Type B pancreatic cell (in vitro differentiated cells): ENCODE measurements around the gene NCK1. TPM values are rescaled to one million over a fixed set of nuclear protein-coding genes. Genes with fewer than 3 reads are reported as not detected.

Source experiments
- DNase-seq: peaks from one replicate; pipeline ENCODE4 v3.0.0; 2021; ENCODE audit warnings: mixed read lengths; ENCODE audit not compliant: unreplicated experiment; ENCODE audit errors: extremely low spot score
- H3K27ac Mint-ChIP-seq: 2 replicates; pipeline ENCODE4 v1.8.0; 2021; ENCODE audit warnings: mild to moderate bottlenecking, mixed read lengths
- H3K27me3 Mint-ChIP-seq: 2 replicates; pipeline ENCODE4 v1.8.0; 2021; ENCODE audit warnings: mixed read lengths
- H3K36me3 Mint-ChIP-seq: 2 replicates; pipeline ENCODE4 v1.8.0; 2021; ENCODE audit warnings: mixed read lengths
- H3K4me1 Mint-ChIP-seq: one replicate; pipeline ENCODE4 v1.8.0; 2021; ENCODE audit warnings: mixed read lengths; ENCODE audit not compliant: unreplicated experiment
- H3K4me3 Mint-ChIP-seq: 2 replicates; pipeline ENCODE4 v1.8.0; 2021; ENCODE audit warnings: mild to moderate bottlenecking, mixed read lengths
- H3K9me3 Mint-ChIP-seq: 2 replicates; pipeline ENCODE4 v1.8.0; 2021; ENCODE audit warnings: mixed read lengths
- CTCF ChIP-seq: fragments of 200-600 bp; sonication (generic); conservative IDR thresholded peaks from 2 replicates; pipeline ENCODE4 v1.5.0; 2021; ENCODE audit warnings: antibody characterized with exemption, mild to moderate bottlenecking
- total RNA-seq: library from RNA; stranded (reverse); gene quantifications from 2 replicates; pipeline ENCODE4 v1.2.1, GENCODE V29; 2021; ENCODE audit warnings: low replicate concordance

Gene NCK1
- total RNA-seq, 1 donor from 2014 or later, result 24.3 TPM

GRCh38 chr3:136988651-136989050 is 126.6 kb downstream of the NCK1 start:
- H3K27ac Mint-ChIP-seq, result no peak overlapping the region
- H3K36me3 Mint-ChIP-seq, result no peaks in the 10 kb centered on the region
- H3K27me3 Mint-ChIP-seq, result no peaks in the 10 kb centered on the region
- no peak for TF ChIP-seq CTCF
- DNase-seq, result no peak
- H3K4me1 Mint-ChIP-seq, result no peaks in the 10 kb centered on the region
- no peak overlapping the region for H3K4me3 Mint-ChIP-seq
- peaks cover 4% of the 10 kb centered on the region for H3K9me3 Mint-ChIP-seq

GRCh38 chr3:136989781-136990524 is 127.9 kb downstream of the NCK1 start:
- Mint-ChIP-seq H3K4me1 (peaks cover 4% of the 10 kb centered on the region), H3K9me3 (peaks cover 4% of the 10 kb centered on the region), H3K27me3 (no peaks in the 10 kb centered on the region), H3K27ac (no peak overlapping the region), H3K4me3 (no peak overlapping the region), H3K36me3 (no peaks in the 10 kb centered on the region)
- no peak for DNase-seq
- TF ChIP-seq CTCF, result no peak

- no peak overlapping the region for H3K27ac Mint-ChIP-seq
- no peaks in the 10 kb centered on the region for H3K27me3 Mint-ChIP-seq
- no peaks in the 10 kb centered on the region for H3K36me3 Mint-ChIP-seq
- no peak for DNase-seq
- H3K4me1 Mint-ChIP-seq, result peaks cover 8% of the 10 kb centered on the region
- TF ChIP-seq CTCF, result no peak
- no peak overlapping the region for H3K4me3 Mint-ChIP-seq
- H3K9me3 Mint-ChIP-seq, result peaks cover 4% of the 10 kb centered on the region
Measured at GRCh38 chr3:136990826-136991225, 128.8 kb downstream of the NCK1 start.

GRCh38 chr3:136992115-136992514 is 130.1 kb downstream of the NCK1 start:
- no peaks in the 10 kb centered on the region for H3K36me3 Mint-ChIP-seq
- TF ChIP-seq CTCF, result no peak
- H3K27ac Mint-ChIP-seq, result no peak overlapping the region
- DNase-seq, result no peak
- H3K27me3 Mint-ChIP-seq, result no peaks in the 10 kb centered on the region
- peaks cover 8% of the 10 kb centered on the region for H3K4me1 Mint-ChIP-seq
- H3K4me3 Mint-ChIP-seq, result no peak overlapping the region
- H3K9me3 Mint-ChIP-seq, result no peaks in the 10 kb centered on the region

- H3K27me3 Mint-ChIP-seq, result no peaks in the 10 kb centered on the region
- H3K27ac Mint-ChIP-seq, result peak overlapping the region; percentile 20
- H3K9me3 Mint-ChIP-seq, result no peaks in the 10 kb centered on the region
- no peaks in the 10 kb centered on the region for H3K36me3 Mint-ChIP-seq
- no peak for DNase-seq
- H3K4me3 Mint-ChIP-seq, result no peak overlapping the region
- TF ChIP-seq CTCF, result no peak
- H3K4me1 Mint-ChIP-seq, result peaks cover 8% of the 10 kb centered on the region
Measured at GRCh38 chr3:136994772-136995516, 132.9 kb downstream of the NCK1 start.
